Measurements from ENCODE around the gene AAMP. TPM values are rescaled to one million over a fixed set of nuclear protein-coding genes. Genes with fewer than 3 reads are reported as not detected.
"Not testable (repeated sequence)": the region's sequence is repeated elsewhere in the genome, so short reads cannot be mapped to it uniquely, and the experiment has no call there.

AAMP gene
- total and polyA plus RNA-seq, 4 donors = 63.6 to 116 (median 74.6) TPM

GRCh38 chr2:218315397-218315796 is 45.5 kb upstream of the AAMP start:
- no peak for DNase-seq (ENCODE audit: low spot score)
- H3K9me3 ChIP-seq (ENCODE audit: control insufficient read depth in 4 of 4, low read length in 3 of 4) = no peaks in the 10 kb centered on the region
- H3K27ac ChIP-seq (ENCODE audit: low read depth in 1 of 2, low read length in 2 of 2) = no peak overlapping the region
- 92% methylated on average over 8 of the region's 8 CpGs for WGBS
- no peaks in the 10 kb centered on the region for H3K36me3 ChIP-seq (ENCODE audit: control insufficient read depth in 4 of 4, insufficient read depth in 3 of 4, low read depth in 1 of 4, low read length in 3 of 4)
- H3K9ac ChIP-seq (ENCODE audit: low read depth in 1 of 2, low read length in 2 of 2) = no peak overlapping the region
- TF ChIP-seq ATF3 (IDR thresholded peaks at IDR 0.05) (no peak), CTCF (IDR thresholded peaks at IDR 0.05; ENCODE audit: low read depth, low read length, missing input control) (no peak)
- H3K4me1 ChIP-seq (ENCODE audit: control insufficient read depth in 4 of 4, insufficient read depth in 4 of 4, low read length in 3 of 4) = peaks cover 6 to 19% (median 12%) of the 10 kb centered on the region in 4 donors
- H3K27me3 ChIP-seq (ENCODE audit: control insufficient read depth in 4 of 4, insufficient read depth in 4 of 4, low read length in 3 of 4) = no peaks in the 10 kb centered on the region
- no peak overlapping the region for H3K4me3 ChIP-seq (ENCODE audit: low read depth in 1 of 3, low read length in 3 of 3)

GRCh38 chr2:218314764-218315163 is 44.8 kb upstream of the AAMP start:
- DNase-seq (ENCODE audit: low spot score); H3K36me3 ChIP-seq (ENCODE audit: control insufficient read depth in 4 of 4, insufficient read depth in 3 of 4, low read depth in 1 of 4, low read length in 3 of 4); H3K27me3 ChIP-seq (ENCODE audit: control insufficient read depth in 4 of 4, insufficient read depth in 4 of 4, low read length in 3 of 4); H3K27ac ChIP-seq (ENCODE audit: low read depth in 1 of 2, low read length in 2 of 2); H3K9me3 ChIP-seq (ENCODE audit: control insufficient read depth in 4 of 4, low read length in 3 of 4); H3K9ac ChIP-seq (ENCODE audit: low read depth in 1 of 2, low read length in 2 of 2); H3K4me3 ChIP-seq (ENCODE audit: low read depth in 1 of 3, low read length in 3 of 3): not testable (repeated sequence)
- WGBS = 95% methylated on average over 4 of the region's 4 CpGs
- H3K4me1 ChIP-seq (ENCODE audit: control insufficient read depth in 4 of 4, insufficient read depth in 4 of 4, low read length in 3 of 4) = peaks cover 6 to 19% (median 12%) of the 10 kb centered on the region in 4 donors

- H3K4me1 ChIP-seq (ENCODE audit: control insufficient read depth in 4 of 4, insufficient read depth in 4 of 4, low read length in 3 of 4) = peaks cover 6 to 19% (median 12%) of the 10 kb centered on the region in 4 donors
- no peak overlapping the region for H3K4me3 ChIP-seq (ENCODE audit: low read depth in 1 of 3, low read length in 3 of 3)
- no peaks in the 10 kb centered on the region for H3K36me3 ChIP-seq (ENCODE audit: control insufficient read depth in 4 of 4, insufficient read depth in 3 of 4, low read depth in 1 of 4, low read length in 3 of 4)
- WGBS = 42% methylated on average over 1 of the region's 1 CpG
- no peak overlapping the region for H3K9ac ChIP-seq (ENCODE audit: low read depth in 1 of 2, low read length in 2 of 2)
- DNase-seq (ENCODE audit: low spot score) = no peak
- no peaks in the 10 kb centered on the region for H3K27me3 ChIP-seq (ENCODE audit: control insufficient read depth in 4 of 4, insufficient read depth in 4 of 4, low read length in 3 of 4)
- H3K27ac ChIP-seq (ENCODE audit: low read depth in 1 of 2, low read length in 2 of 2) = peak overlapping the region in 1 of 2 donors; percentile 19
- TF ChIP-seq YY1 (IDR thresholded peaks at IDR 0.05) (no peak), FOXA2 (IDR thresholded peaks at IDR 0.05) (no peak), RAD21 (IDR thresholded peaks at IDR 0.05) (peak in 1 of 2 donors; percentile 15), SP1 (IDR thresholded peaks at IDR 0.05) (peak; percentile 85), ATF3 (IDR thresholded peaks at IDR 0.05) (peak; percentile 61), GABPA (IDR thresholded peaks at IDR 0.05 in 1 of 2, conservative IDR thresholded peaks at IDR 0.05 in 1 of 2) (no peak), HNF4A (conservative IDR thresholded peaks at IDR 0.05) (peak; percentile 33 to 67), NR2F2 (IDR thresholded peaks at IDR 0.05) (no peak), EGR1 (IDR thresholded peaks at IDR 0.05; ENCODE audit: low read depth in 2 of 2) (no peak), JUND (IDR thresholded peaks at IDR 0.05) (no peak), RXRA (IDR thresholded peaks at IDR 0.05) (peak in 1 of 2 donors; percentile 48), HNF4G (IDR thresholded peaks at IDR 0.05) (no peak), CTCF (IDR thresholded peaks at IDR 0.05; ENCODE audit: low read depth, low read length, missing input control) (no peak), TAF1 (conservative IDR thresholded peaks at IDR 0.05) (no peak), REST (IDR thresholded peaks at IDR 0.05) (no peak), ZBTB33 (IDR thresholded peaks at IDR 0.05) (no peak), MAX (IDR thresholded peaks at IDR 0.05) (no peak), FOXA1 (IDR thresholded peaks at IDR 0.05) (no peak)
- H3K9me3 ChIP-seq (ENCODE audit: control insufficient read depth in 4 of 4, low read length in 3 of 4) = no peaks in the 10 kb centered on the region
Observed at GRCh38 chr2:218313356-218313755, 43.4 kb upstream of the AAMP start.
